SU-DHL-6 (cell line): ENCODE measurements around the gene WDR46.

Source experiments
- CTCF ChIP-seq: fragments of 200-600 bp; sonication (generic); IDR thresholded peaks from one replicate; pipeline ENCODE4 v1.5.1; 2017; ENCODE audit warnings: antibody characterized with exemption, mild to moderate bottlenecking, low read length, moderate library complexity; ENCODE audit not compliant: insufficient read depth, poor library complexity, severe bottlenecking
- EZH2phosphoT487 ChIP-seq: fragments of 200-600 bp; sonication (generic), shearing (Covaris generic); conservative IDR thresholded peaks from 2 replicates; pipeline ENCODE4 v1.6.1; 2018; ENCODE audit warnings: mild to moderate bottlenecking, antibody characterized with exemption, low read length, moderate library complexity, mixed read lengths

- TF ChIP-seq CTCF (peak; percentile 16), EZH2phosphoT487 (no peak)
Observed at GRCh38 chr6:33276864-33277662, 12.0 kb downstream of the WDR46 start, which contains the start of gene B3GALT4.
